NCI-H187 (cell line): Measurements from ENCODE around the gene TMEM126A.

ENCODE experiments used
- DNase-seq, 2 experiments: peaks; one replicate each; lab custom pipeline; 2025; lab: John Stamatoyannopoulos, UW

TMEM126A gene

GRCh38 chr11:85695546-85695945 lies 47.8 kb downstream of the TMEM126A start:
- DNase-seq: no peak

- no peak for DNase-seq
Measured at GRCh38 chr11:85697747-85698146, 50.0 kb downstream of the TMEM126A start.

- no peak for DNase-seq
Measured at GRCh38 chr11:85698195-85698594, 50.4 kb downstream of the TMEM126A start.

- no peak for DNase-seq
Measured at GRCh38 chr11:85699957-85700741, 52.4 kb downstream of the TMEM126A start.

GRCh38 chr11:85704967-85705366 lies 57.2 kb downstream of the TMEM126A start:
- DNase-seq: no peak

- DNase-seq: no peak
Measured at GRCh38 chr11:85705800-85706199, 58.0 kb downstream of the TMEM126A start.
